Measurements from ENCODE around the gene AKNA.

Gene AKNA

DNA sequence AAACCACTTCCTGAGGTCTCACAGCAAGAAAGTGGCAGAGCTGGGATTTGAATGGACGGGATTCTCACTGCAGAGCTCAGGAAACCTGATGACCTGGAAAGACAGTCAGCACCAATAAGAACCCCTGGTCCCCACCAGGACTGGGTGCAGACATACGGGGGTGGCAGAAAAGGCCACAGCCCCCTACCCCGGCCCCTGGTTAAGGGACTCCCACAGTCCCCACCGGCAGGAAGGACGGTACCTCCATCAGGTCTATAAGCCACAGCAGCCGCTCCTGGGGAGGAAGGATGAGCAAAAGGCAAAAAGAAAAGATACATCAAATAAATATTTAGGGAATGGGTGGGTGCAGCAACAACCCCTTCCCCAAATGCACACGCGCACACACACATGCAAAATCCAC is 32.0 kb upstream of the AKNA start:
- ChIA-PET CTCF (interaction anchor here (0.6 to 0.7 kb wide), 2 partner anchors 147 to 245 kb away, joined by 3 read pairs; no protein-coding TSS in a partner anchor), POLR2A (ENCODE audit: low non-redundant PET) (no interaction called here)
- no peak overlapping the region for H3K27ac ChIP-seq
- DNase-seq (ENCODE audit: low spot score): no peak
- no peak for TF ChIP-seq CTCF (conservative IDR thresholded peaks at IDR 0.05; ENCODE audit: low read depth)

GRCh38 chr9:114418053-114418452 is 30.3 kb upstream of the AKNA start:
- no peak for TF ChIP-seq CTCF (conservative IDR thresholded peaks at IDR 0.05; ENCODE audit: low read depth)
- CTCF ChIA-PET: interaction anchor here (0.5 to 1.8 kb wide), 4 partner anchors 13 to 250 kb away, joined by 3 to 10 read pairs (median 5); no protein-coding TSS in a partner anchor
- no peak for DNase-seq (ENCODE audit: low spot score)
- POLR2A ChIA-PET (ENCODE audit: low non-redundant PET): no interaction called here
- no peak overlapping the region for H3K27ac ChIP-seq

DNA sequence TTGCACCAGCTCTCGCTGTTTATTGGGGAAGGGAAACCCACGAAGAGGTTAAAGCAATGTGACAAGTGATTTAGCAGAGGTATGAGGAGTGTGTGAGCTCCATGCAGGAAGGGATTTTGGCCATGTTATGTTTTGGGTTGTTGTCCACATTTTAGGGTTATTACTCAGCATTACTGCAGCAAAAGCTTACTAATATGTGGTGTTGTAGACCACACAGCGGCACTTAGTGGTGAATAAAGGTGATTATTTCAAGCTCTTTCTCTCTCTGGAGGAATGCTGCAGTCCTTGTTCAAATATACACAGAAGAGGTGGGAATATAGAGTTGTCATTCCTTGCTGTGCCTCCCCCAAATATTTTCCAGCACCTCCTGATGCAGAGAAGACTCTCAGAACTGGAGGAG is 29.7 kb upstream of the AKNA start:
- no peak for TF ChIP-seq CTCF (conservative IDR thresholded peaks at IDR 0.05; ENCODE audit: low read depth)
- H3K27ac ChIP-seq: no peak overlapping the region
- ChIA-PET POLR2A (ENCODE audit: low non-redundant PET) (no interaction called here), CTCF (interaction anchor here (0.5 to 1.8 kb wide), 3 partner anchors 12 to 250 kb away, joined by 3 to 10 read pairs (median 4); no protein-coding TSS in a partner anchor)
- DNase-seq (ENCODE audit: low spot score): peak; percentile 34

DNA sequence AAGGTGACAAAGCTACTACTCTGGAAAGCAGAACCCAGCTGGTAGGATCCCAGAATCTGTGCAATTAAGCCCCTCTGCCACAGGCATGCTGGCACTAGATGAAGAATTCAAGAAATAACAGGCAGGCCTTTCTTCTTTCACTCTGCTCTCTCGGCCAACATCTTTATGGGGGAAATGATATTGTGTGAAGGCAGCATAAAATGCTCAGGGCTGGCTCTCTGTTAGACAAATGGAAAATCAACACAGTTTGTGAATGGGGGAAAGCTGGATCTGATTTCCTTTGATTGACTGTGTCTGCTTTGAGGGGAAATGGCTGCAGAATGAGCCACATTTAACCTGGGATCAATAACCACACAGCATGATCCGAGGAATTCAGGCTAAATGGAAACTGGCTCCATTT is 29.1 kb upstream of the AKNA start:
- POLR2A ChIA-PET (ENCODE audit: low non-redundant PET): no interaction called here
- TF ChIP-seq CTCF (conservative IDR thresholded peaks at IDR 0.05; ENCODE audit: low read depth): no peak
- CTCF ChIA-PET: interaction anchor here (0.5 to 1.8 kb wide), 2 partner anchors 11 to 68 kb away, joined by 3 to 10 read pairs; no protein-coding TSS in a partner anchor
- no peak overlapping the region for H3K27ac ChIP-seq
- no peak for DNase-seq (ENCODE audit: low spot score)

GRCh38 chr9:114416290-114416689 is 28.5 kb upstream of the AKNA start:
- ChIA-PET POLR2A (ENCODE audit: low non-redundant PET) (no interaction called here), CTCF (interaction anchor here (0.6 to 1.8 kb wide), 4 partner anchors 9 to 333 kb away, joined by 3 to 10 read pairs (median 4); no protein-coding TSS in a partner anchor)
- DNase-seq (ENCODE audit: low spot score): no peak
- H3K27ac ChIP-seq: no peak overlapping the region
- TF ChIP-seq CTCF (conservative IDR thresholded peaks at IDR 0.05; ENCODE audit: low read depth): no peak

DNA sequence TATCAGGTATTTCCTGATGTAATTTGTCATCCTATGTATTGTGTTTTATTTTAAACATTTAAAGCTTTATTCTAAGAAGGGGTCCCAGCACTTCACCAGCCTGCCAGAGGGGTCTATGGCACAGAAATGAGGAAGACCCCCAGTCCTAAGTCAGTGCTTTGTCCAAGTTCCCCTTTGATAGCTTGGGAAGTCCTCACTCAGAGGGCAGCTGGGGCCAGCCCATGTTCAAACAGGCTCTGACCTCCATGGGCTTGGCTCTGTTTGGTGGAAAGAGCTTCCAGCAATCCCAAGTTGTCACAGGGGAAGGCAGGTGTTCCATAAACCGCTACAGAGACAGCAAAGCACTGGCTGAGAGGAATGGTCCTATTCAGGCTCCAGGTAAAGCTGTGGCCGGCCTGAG is 26.6 kb upstream of the AKNA start:
- TF ChIP-seq CTCF (conservative IDR thresholded peaks at IDR 0.05; ENCODE audit: low read depth): no peak
- no peak overlapping the region for H3K27ac ChIP-seq
- ChIA-PET CTCF (interaction anchor here (0.6 to 1.4 kb wide), 2 partner anchors 9 to 239 kb away, joined by 3 to 12 read pairs; no protein-coding TSS in a partner anchor), POLR2A (ENCODE audit: low non-redundant PET) (interaction anchor here (0.5 kb wide), 1 partner anchor 246 kb away, joined by 7 read pairs; no protein-coding TSS in a partner anchor)
- DNase-seq (ENCODE audit: low spot score): no peak

Data from RWPE1 (cell line).